Peyer's patch (tissue), 4 donors: ENCODE measurements around the gene NACC1.

ENCODE experiments used
- CTCF ChIP-seq, 6 experiments: fragments of 450-650 bp in 4 of 6; fragments of 200-600 bp in 2 of 6; sonication (generic) in 1 of 6; IDR thresholded peaks; one replicate each; pipeline ENCODE4 v1.5.1; 2017 to 2019; ENCODE audit warnings: antibody characterized with exemption in 6 of 6, mild to moderate bottlenecking in 3 of 6, moderate library complexity in 1 of 6
- POLR2A ChIP-seq, 2 donors: fragments of 450-650 bp; IDR thresholded peaks; one replicate each; pipeline ENCODE4 v1.5.1; 2017; ENCODE audit warnings: antibody characterized with exemption in 2 of 2, mild to moderate bottlenecking in 2 of 2, moderate library complexity in 2 of 2

- TF ChIP-seq CTCF (IDR thresholded peaks at IDR 0.05) (peak; percentile 8 to 29 (median 23)), POLR2A (IDR thresholded peaks at IDR 0.05) (no peak)
These were observed 17.0 kb upstream of the NACC1 start for GRCh38 chr19:13100841-13101589.
